Measurements from ENCODE around the gene MYPOP.
A peak's percentile ranks its signal among the peaks of the same experiment; 100 is the strongest.

The MYPOP gene

DNA sequence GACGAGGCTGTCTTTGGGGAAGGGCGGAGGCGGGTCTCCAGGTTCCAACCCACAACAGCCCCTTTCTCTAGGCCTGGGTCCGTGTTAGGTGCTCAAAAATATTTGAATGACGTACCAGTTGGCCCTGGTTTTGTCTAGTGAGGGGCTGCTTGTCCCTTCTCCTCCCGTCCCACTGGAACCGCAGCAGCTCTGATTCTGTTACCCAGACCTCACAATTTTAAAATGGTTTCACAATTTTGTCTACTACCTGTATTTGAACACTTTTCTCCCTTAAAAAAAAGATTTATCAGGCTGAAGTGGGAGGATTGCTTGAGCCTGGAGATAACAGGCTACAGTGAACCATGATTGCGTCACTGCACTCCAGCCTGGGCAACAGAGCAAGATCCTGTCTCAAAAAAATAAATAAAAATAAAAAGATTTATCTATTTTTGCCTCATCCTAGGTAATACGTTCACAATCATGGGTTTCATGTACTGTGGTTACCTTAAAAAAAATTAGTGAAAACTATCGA is 15.2 kb downstream of the MYPOP start:
- peak overlapping the region; percentile 75 to 92 (median 89) for H3K27ac ChIP-seq
- peak overlapping the region; percentile 69 to 87 (median 78) for H3K4me3 ChIP-seq
- TF ChIP-seq Cebpa-rat (IDR thresholded peaks at IDR 0.05) = peak in 7 of 11 experiments; percentile 17 to 68 (median 38); a peak in 6 of 22 replicates
- H3K9ac ChIP-seq = peak overlapping the region; percentile 81 to 95 (median 88)
- H3K9me3 ChIP-seq (replicated peaks in 1 of 11) = no peaks in the 10 kb centered on the region
- no peaks in the 10 kb centered on the region for H3K27me3 ChIP-seq
- H3K36me3 ChIP-seq = peaks cover 0 to 45% (median 26%) of the 10 kb centered on the region in 11 experiments; a peak in 17 of 22 replicates
- peaks cover 26 to 43% (median 33%) of the 10 kb centered on the region in 11 experiments; a peak in 20 of 22 replicates for H4K20me1 ChIP-seq
- H3K4me1 ChIP-seq = peaks cover 35 to 42% (median 39%) of the 10 kb centered on the region in 10 experiments
- peak overlapping the region; percentile 90 to 100 (median 98) for H3K4me2 ChIP-seq

DNA sequence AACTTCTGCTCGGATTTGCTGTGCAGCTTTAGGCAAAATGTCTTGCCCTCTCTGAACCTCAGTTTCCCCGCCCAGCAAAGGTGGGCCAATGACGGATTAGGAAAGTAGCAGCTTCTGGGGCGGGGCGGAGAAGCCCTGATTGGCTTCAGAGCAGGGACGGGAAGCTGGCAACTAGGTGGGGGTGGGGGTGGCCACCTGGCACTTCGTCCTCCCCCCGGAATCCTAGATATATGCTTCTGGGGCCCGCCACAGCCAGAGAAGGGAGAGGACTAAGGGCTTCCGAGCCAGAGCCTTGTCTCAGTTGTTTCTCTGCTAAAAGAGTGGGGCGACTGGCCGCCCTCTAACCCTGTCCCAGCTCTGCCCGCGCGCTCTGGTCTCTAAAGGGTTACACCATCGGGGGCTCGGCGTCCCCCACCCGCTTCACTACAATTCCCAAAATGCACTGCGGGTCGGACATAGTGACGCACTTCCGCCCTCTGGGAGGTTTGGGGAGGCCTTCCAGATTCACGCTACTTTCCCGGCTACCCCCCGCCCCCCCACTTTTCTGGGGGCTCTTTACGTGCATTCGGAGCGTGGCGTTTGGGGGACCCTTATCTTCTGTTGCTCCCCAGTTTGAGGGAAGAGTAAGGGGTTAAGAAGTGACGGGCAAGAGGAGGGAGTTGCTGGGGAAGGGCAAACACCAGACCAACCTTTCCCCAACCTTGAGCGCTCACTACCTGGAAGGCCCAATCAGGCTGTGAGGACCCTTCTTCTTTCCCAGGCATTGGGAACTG is 15.8 kb downstream of the MYPOP start:
- Histone ChIP-seq H3K4me1 (peaks cover 35 to 48% (median 45%) of the 10 kb centered on the region in 10 experiments), H3K4me3 (peak overlapping the region; percentile 69 to 87 (median 78)), H3K27ac (peak overlapping the region; percentile 75 to 92 (median 89)), H3K9me3 (replicated peaks in 1 of 11) (no peaks in the 10 kb centered on the region), H4K20me1 (peaks cover 26 to 43% (median 36%) of the 10 kb centered on the region in 11 experiments; a peak in 20 of 22 replicates), H3K36me3 (peaks cover 0 to 38% (median 23%) of the 10 kb centered on the region in 11 experiments; a peak in 17 of 22 replicates), H3K9ac (peak overlapping the region; percentile 81 to 95 (median 88)), H3K27me3 (no peaks in the 10 kb centered on the region), H3K4me2 (peak overlapping the region; percentile 90 to 100 (median 98))
- no peak for TF ChIP-seq Cebpa-rat (IDR thresholded peaks at IDR 0.05)

DNA sequence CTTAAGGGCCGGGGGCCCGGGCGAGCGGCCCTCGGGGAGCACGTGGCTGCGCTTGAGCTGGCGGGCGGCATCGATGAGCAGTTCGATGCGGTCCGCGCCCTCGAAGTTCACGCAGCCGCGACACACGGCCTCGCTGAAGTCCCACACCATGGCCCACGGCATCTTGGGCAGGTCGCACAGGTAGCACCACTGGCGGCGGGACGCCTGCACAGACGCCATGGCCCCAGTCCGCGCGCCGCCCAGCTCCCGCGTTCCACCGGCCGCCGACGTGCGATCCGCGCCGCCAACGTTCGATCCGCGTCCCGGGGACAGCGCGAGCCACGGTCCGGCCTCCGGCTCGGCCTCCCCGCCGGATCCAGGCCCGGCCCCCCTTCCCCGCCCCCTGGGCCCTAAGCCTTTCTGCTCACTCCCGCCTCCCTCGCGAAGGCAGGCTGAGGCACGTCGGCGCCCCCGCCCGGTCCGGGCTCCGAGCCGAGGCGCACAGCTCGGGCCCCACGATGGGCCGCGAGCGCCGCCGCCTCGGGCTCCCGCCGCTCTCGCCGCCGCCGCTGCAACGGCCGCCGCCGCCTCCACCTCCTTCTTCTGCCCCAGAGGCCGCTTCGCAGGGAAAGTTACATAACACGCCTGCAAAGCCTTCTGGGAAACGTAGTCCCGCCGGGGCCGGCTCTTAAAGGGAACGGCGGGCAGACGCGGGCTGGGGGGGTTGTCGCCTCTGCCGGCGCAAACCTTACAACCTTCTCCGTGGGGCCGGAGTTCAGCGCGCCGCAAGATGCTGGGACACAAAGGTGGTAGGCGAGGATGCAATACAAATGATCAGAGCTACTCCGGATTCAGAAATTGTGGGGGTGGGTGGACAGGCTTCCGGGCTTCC is 16.6 kb downstream of the MYPOP start, which contains the start of gene IRF2BP1:
IRF2BP1 (minus strand) TSS at position 586 of the 871 bp plus-strand sequence; CDS start at position 219, 367 bp downstream.
- Histone ChIP-seq H4K20me1 (peaks cover 26 to 47% (median 36%) of the 10 kb centered on the region in 11 experiments; a peak in 20 of 22 replicates), H3K27me3 (no peaks in the 10 kb centered on the region), H3K36me3 (peaks cover 0 to 32% (median 20%) of the 10 kb centered on the region in 11 experiments; a peak in 16 of 22 replicates), H3K9me3 (replicated peaks in 1 of 11) (no peaks in the 10 kb centered on the region), H3K4me1 (peaks cover 35 to 50% (median 46%) of the 10 kb centered on the region in 10 experiments), H3K4me3 (peak within 1 kb of the TSS; percentile 69 to 87 (median 78)), H3K4me2 (peak within 1 kb of the TSS; percentile 90 to 100 (median 98)), H3K27ac (peak within 1 kb of the TSS; percentile 75 to 92 (median 89)), H3K9ac (peak within 1 kb of the TSS; percentile 81 to 95 (median 88))
- peak in 7 of 11 experiments; percentile 8 to 44 (median 22); a peak in 5 of 22 replicates for TF ChIP-seq Cebpa-rat (IDR thresholded peaks at IDR 0.05)

DNA sequence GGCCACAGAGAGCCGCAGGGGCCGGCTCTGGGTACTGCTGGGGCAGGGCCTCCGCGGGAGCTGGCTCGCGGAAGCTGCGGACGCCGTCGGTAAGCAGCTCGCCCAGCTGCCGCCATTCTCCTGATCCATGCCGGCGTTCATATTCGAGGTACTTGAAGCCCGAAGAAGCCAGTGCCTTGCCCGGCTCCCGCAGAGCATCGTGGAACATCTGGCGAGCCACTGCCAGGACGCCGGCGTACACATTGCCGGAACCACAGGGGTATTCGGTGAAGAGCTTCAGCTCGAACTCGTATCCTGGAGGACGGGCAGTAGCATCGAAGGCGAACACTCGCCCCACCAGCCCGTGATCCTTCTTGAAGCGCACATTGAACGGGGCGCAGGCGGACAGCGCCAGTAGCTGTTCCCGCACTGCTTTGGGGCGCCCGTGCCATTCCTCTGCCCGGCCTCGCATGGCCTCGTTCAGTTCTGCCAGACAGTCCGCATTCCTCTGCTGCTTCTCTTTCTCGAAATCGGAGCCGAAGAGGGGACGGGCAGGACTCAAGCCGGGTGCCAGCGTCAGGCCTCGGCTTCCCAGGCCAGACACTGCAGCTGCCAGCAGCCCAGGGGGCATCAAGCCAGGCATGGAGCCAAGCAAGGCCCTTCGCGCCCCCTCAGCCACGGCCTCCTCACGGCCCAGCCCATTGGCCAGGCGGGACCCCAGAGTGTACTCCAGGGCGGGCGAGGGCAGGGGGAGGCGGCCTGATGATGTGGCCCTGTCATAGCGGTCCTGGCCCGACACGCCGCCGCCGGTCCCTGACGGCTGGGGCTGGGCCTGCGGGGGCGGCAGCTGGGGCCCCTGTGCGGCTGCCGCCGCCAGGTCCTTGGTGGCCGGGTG is 17.5 kb downstream of the MYPOP start:
- Histone ChIP-seq H3K4me3 (peak overlapping the region; percentile 69 to 87 (median 78)), H3K27ac (peak overlapping the region; percentile 75 to 92 (median 89); a peak in 21 of 22 replicates)

DNA sequence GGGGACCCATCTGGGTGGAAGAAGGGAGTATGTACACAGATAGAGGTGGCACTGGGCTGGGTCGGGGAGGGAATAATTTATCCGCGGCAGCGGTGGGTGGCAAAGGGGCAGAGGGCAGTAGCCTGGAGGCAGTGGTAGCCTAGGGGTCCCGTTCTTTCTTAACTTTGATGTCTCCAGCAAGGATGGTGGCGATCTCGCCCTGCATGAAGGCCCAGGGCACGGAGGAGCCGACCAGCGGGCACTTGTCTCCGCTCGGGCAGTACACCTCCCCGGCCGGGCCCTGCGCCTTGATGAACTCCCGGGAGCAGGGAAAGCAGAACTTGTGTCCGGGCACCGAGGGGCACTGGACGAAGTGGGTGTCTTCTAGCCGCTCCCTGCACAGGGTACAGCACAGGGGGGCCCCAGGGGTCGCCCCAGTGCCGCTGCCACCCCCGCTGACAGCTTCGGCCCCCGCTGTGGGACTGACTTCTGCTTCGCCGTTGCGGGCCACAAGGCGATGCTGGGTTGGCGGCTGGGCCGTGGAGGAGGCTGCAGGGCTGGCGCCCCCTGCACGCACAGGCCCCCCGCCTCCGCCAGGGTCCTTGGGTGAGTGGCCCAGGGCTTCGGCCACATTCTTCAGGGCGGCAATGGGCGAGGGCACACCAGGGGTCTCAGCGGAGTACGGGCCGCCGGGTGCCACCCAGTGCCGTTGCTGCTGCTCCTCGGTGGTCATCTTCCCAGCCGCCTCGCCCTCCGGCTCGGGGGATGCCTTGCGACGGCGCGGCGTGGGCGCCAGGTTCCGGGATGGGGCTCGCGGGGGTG is 18.3 kb downstream of the MYPOP start:
- Histone ChIP-seq H3K27me3 (0 out of 22 replicates have a peak, but pooled peaks cover 0 to 5% (median 0%) of the 10 kb centered on the region in 11 experiments), H3K27ac (no peak overlapping the region), H3K4me1 (peaks cover 35 to 59% (median 52%) of the 10 kb centered on the region in 10 experiments), H3K9me3 (replicated peaks in 1 of 11) (no peaks in the 10 kb centered on the region), H3K4me2 (peak overlapping the region; percentile 90 to 100 (median 98)), H3K9ac (peak overlapping the region; percentile 11 to 95 (median 88); a peak in 16 of 22 replicates), H4K20me1 (peaks cover 26 to 47% (median 36%) of the 10 kb centered on the region in 11 experiments; a peak in 20 of 22 replicates), H3K36me3 (peaks cover 0 to 18% (median 12%) of the 10 kb centered on the region in 11 experiments; a peak in 13 of 22 replicates), H3K4me3 (peak overlapping the region in 7 of 10 experiments; percentile 8 to 87 (median 78); a peak in 8 of 20 replicates)
- TF ChIP-seq Cebpa-rat (IDR thresholded peaks at IDR 0.05) = no peak

More for the DNA sequence above, 17.5 kb downstream of the MYPOP start:
- H4K20me1 ChIP-seq = peaks cover 26 to 47% (median 36%) of the 10 kb centered on the region in 11 experiments; a peak in 20 of 22 replicates
- H3K4me1 ChIP-seq = peaks cover 35 to 53% (median 47%) of the 10 kb centered on the region in 10 experiments
- H3K9ac ChIP-seq = peak overlapping the region; percentile 81 to 95 (median 88)
- no peaks in the 10 kb centered on the region for H3K27me3 ChIP-seq
- peak overlapping the region; percentile 90 to 100 (median 98) for H3K4me2 ChIP-seq
- no peaks in the 10 kb centered on the region for H3K9me3 ChIP-seq (replicated peaks in 1 of 11)
- peaks cover 0 to 26% (median 15%) of the 10 kb centered on the region in 11 experiments; a peak in 16 of 22 replicates for H3K36me3 ChIP-seq
- TF ChIP-seq Cebpa-rat (IDR thresholded peaks at IDR 0.05) = no peak

DNA sequence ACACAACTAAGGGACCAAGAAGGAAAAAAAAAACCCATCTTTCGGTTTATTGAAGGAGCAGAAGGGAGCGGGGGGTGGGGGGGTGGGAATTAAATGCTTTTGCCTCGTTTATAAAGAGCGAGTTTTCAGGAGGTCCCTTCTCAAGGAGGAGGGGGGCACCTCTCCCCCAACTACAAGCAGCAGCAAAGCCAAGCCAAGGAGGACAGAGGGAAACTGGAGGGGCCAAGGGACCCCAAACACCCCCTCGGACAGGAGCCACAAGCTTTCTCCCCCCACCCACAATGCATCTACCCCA is 18.9 kb downstream of the MYPOP start:
- Histone ChIP-seq H3K4me3 (peak overlapping the region in 3 of 10 experiments; percentile 8 to 84 (median 32); a peak in 3 of 20 replicates), H3K4me2 (peak overlapping the region; percentile 90 to 100 (median 98)), H3K9me3 (replicated peaks in 1 of 11) (no peaks in the 10 kb centered on the region), H4K20me1 (peaks cover 26 to 47% (median 36%) of the 10 kb centered on the region in 11 experiments; a peak in 20 of 22 replicates), H3K36me3 (peaks cover 0 to 13% (median 11%) of the 10 kb centered on the region in 11 experiments; a peak in 11 of 22 replicates), H3K9ac (peak overlapping the region in 10 of 11 experiments; percentile 11 to 95 (median 66); a peak in 12 of 22 replicates), H3K27me3 (0 out of 22 replicates have a peak, but pooled peaks cover 0 to 9% (median 0%) of the 10 kb centered on the region in 11 experiments), H3K4me1 (peaks cover 35 to 65% (median 57%) of the 10 kb centered on the region in 10 experiments), H3K27ac (no peak overlapping the region)
- no peak for TF ChIP-seq Cebpa-rat (IDR thresholded peaks at IDR 0.05)
